Loucy (cell line): ENCODE measurements around the gene SOX13.

Experiments
- H2AFZ ChIP-seq: fragments of 200-600 bp; sonication (generic); 2 replicates; pipeline ENCODE4 v1.6.0; 2016; ENCODE audit warnings: antibody characterized with exemption, mild to moderate bottlenecking, low read length, moderate library complexity
- H3F3A ChIP-seq: fragments of 200-600 bp; 2 replicates; pipeline ENCODE4 v1.6.0; 2016; ENCODE audit warnings: antibody characterized with exemption, low read depth, mild to moderate bottlenecking
- H3K27me3 ChIP-seq: fragments of 200-600 bp; sonication (generic); 2 replicates; pipeline ENCODE4 v1.6.1; 2014; ENCODE audit warnings: low read length, mild to moderate bottlenecking; ENCODE audit not compliant: insufficient read depth, poor library complexity, severe bottlenecking
- H3K36me3 ChIP-seq: fragments of 200-600 bp; sonication (generic); 2 replicates; pipeline ENCODE4 v1.6.1; 2016; ENCODE audit warnings: low read length; ENCODE audit not compliant: insufficient read depth
- H3K4me1 ChIP-seq: fragments of 200-600 bp; sonication (generic); 2 replicates; pipeline ENCODE4 v1.5.1; 2014; ENCODE audit warnings: low read length, mild to moderate bottlenecking; ENCODE audit not compliant: insufficient read depth, poor library complexity, severe bottlenecking
- H3K4me2 ChIP-seq: fragments of 200-600 bp; sonication (generic); 2 replicates; pipeline ENCODE4 v1.6.0; 2014; ENCODE audit warnings: antibody characterized with exemption, low read length, low read depth, mild to moderate bottlenecking; ENCODE audit not compliant: poor library complexity, severe bottlenecking
- H3K4me3 ChIP-seq: fragments of 200-600 bp; sonication (generic); 2 replicates; pipeline ENCODE4 v1.5.1; 2014; ENCODE audit warnings: low read length, mild to moderate bottlenecking, mixed read lengths; ENCODE audit not compliant: poor library complexity, severe bottlenecking
- H3K79me2 ChIP-seq: fragments of 200-600 bp; sonication (generic); 2 replicates; pipeline ENCODE4 v1.6.1; 2014; ENCODE audit warnings: low read length; ENCODE audit not compliant: insufficient read depth
- H3K9ac ChIP-seq: fragments of 200-600 bp; sonication (generic); 2 replicates; pipeline ENCODE4 v1.6.0; 2014; ENCODE audit warnings: mild to moderate bottlenecking, low read depth, low read length, moderate library complexity; ENCODE audit not compliant: poor library complexity, severe bottlenecking
- H3K9me2 ChIP-seq: fragments of 200-600 bp; sonication (generic); replicated peaks from 2 replicates; pipeline ENCODE4 v1.6.1; 2016; ENCODE audit warnings: low read depth, low read length, mixed read lengths
- H3K9me3 ChIP-seq: fragments of 200-600 bp; sonication (generic); 2 replicates; pipeline ENCODE4 v1.6.1; 2014; ENCODE audit warnings: mild to moderate bottlenecking, antibody characterized with exemption, low read length, low read depth; ENCODE audit not compliant: insufficient read depth
- H4K20me1 ChIP-seq: fragments of 200-600 bp; sonication (generic); 2 replicates; pipeline ENCODE4 v1.6.0; 2014; ENCODE audit warnings: antibody characterized with exemption, low read length, mild to moderate bottlenecking; ENCODE audit not compliant: insufficient read depth, poor library complexity, severe bottlenecking
- EZH2phosphoT487 ChIP-seq: fragments of 200-600 bp; IDR thresholded peaks from 2 replicates; pipeline ENCODE4 v1.6.1; 2018; ENCODE audit warnings: antibody characterized with exemption, mild to moderate bottlenecking, moderate library complexity, borderline replicate concordance
- TF ChIP-seq, protein P1 (sequence below): fragments of 200-600 bp; sonication (generic); conservative IDR thresholded peaks from 2 replicates; pipeline ENCODE4 v1.5.1; 2014; ENCODE audit warnings: mild to moderate bottlenecking, antibody characterized with exemption, low read length

SOX13 gene

DNA sequence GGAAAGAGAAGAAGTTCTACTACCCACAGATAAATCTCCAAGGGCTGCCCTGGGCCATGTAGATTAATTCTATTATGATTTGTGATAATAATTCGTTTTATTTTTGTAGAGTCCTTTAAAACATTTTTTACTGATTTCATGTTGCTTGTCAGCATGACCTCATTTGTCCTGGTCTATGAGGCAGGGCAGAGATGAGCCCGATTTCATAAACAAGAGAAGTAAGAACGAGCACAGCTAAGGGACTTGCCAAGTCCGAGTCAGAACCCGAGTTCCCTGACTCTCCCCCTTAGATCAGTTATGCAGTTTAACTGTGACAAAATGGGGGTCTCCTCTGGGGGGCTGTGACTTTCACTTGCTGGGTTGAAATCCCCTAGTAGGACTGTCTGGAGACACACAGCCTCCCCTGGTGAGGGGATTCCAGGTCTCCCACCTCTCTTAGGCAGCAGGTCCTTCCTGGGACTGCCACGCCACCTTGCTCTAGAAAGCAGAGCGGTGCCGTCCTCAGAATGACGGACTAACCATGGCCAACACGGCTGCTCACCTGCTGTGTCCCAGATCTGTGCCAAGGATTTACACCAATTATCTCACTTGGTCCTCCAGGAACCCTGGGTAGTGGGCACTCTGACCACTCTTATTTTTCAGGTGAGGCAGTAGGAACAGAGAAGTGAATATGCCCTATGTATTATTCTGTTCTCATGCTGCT lies 31.0 kb upstream of the SOX13 start:
- Histone ChIP-seq H3K36me3 (no peaks in the 10 kb centered on the region), H3K9me3 (no peaks in the 10 kb centered on the region), H3K4me3 (no peak overlapping the region), H3K9me2 (no peaks in the 10 kb centered on the region), H3K4me2 (no peak overlapping the region), H4K20me1 (no peaks in the 10 kb centered on the region), H3K79me2 (no peaks in the 10 kb centered on the region), H3K4me1 (no peaks in the 10 kb centered on the region), H3K9ac (no peak overlapping the region), H2AFZ (no peak overlapping the region), H3F3A (no peaks in the 10 kb centered on the region), H3K27me3 (no peaks in the 10 kb centered on the region)
- no peak for TF ChIP-seq EZH2phosphoT487
- TF ChIP-seq, protein P1, sequence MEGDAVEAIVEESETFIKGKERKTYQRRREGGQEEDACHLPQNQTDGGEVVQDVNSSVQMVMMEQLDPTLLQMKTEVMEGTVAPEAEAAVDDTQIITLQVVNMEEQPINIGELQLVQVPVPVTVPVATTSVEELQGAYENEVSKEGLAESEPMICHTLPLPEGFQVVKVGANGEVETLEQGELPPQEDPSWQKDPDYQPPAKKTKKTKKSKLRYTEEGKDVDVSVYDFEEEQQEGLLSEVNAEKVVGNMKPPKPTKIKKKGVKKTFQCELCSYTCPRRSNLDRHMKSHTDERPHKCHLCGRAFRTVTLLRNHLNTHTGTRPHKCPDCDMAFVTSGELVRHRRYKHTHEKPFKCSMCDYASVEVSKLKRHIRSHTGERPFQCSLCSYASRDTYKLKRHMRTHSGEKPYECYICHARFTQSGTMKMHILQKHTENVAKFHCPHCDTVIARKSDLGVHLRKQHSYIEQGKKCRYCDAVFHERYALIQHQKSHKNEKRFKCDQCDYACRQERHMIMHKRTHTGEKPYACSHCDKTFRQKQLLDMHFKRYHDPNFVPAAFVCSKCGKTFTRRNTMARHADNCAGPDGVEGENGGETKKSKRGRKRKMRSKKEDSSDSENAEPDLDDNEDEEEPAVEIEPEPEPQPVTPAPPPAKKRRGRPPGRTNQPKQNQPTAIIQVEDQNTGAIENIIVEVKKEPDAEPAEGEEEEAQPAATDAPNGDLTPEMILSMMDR: no peak

DNA sequence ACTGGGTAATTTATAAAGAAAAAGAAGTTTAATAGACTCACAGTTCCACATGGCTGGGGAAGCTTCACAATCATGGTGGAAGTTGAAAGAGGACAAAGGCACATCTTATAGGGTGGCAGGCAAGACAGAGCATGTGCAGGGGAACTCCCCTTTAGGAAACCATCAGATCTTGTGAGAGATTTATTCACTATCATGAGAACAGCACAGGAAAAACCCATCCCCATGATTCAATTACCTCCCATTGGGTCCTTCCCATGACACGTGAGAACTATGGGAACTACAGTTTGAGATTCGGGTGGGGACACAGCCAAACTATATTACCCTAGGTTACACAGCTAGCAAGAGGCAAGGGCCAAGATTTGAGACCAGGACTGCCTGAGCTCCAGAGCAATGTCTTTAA lies 30.4 kb upstream of the SOX13 start:
- no peaks in the 10 kb centered on the region for H4K20me1 ChIP-seq

DNA sequence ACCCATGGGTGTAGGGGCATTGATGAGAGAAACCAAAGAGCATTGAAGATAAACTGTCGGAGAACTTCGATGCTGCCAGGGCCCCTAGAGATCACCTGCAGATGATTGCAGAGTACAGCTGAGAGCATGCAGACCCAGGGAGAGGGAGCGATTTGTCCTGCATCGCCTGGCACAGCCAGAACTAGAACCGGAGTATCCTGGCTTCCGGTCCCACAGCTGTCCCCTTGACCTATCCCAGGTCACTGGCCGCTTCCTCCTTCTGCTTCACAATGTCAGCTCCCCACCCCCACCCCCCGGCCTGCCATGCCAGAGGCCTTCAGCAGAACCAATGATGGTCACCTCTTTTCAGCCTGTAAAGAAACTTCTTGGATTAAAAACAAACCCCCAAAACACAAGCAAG lies 29.2 kb upstream of the SOX13 start:
- TF ChIP-seq, protein P1: no peak
- TF ChIP-seq EZH2phosphoT487: no peak
- Histone ChIP-seq H3K4me3 (no peak overlapping the region), H3K9me3 (no peaks in the 10 kb centered on the region), H3K4me1 (no peaks in the 10 kb centered on the region), H3K27me3 (no peaks in the 10 kb centered on the region), H2AFZ (no peak overlapping the region), H3F3A (no peaks in the 10 kb centered on the region), H3K79me2 (no peaks in the 10 kb centered on the region), H4K20me1 (no peaks in the 10 kb centered on the region), H3K9ac (no peak overlapping the region), H3K9me2 (no peaks in the 10 kb centered on the region), H3K4me2 (no peak overlapping the region), H3K36me3 (no peaks in the 10 kb centered on the region)

More for the DNA sequence above, 30.4 kb upstream of the SOX13 start:
- no peak overlapping the region for H3K4me2 ChIP-seq
- TF ChIP-seq EZH2phosphoT487: no peak
- TF ChIP-seq, protein P1: no peak
- H3K4me3 ChIP-seq: no peak overlapping the region
- H3K79me2 ChIP-seq: no peaks in the 10 kb centered on the region
- no peaks in the 10 kb centered on the region for H3F3A ChIP-seq
- no peak overlapping the region for H2AFZ ChIP-seq
- H3K36me3 ChIP-seq: no peaks in the 10 kb centered on the region
- no peaks in the 10 kb centered on the region for H3K9me3 ChIP-seq
- H3K27me3 ChIP-seq: no peaks in the 10 kb centered on the region
- H3K9me2 ChIP-seq: no peaks in the 10 kb centered on the region
- H3K9ac ChIP-seq: no peak overlapping the region
- H3K4me1 ChIP-seq: no peaks in the 10 kb centered on the region
